GM21723 (cell line): Measurements from ENCODE around the gene DYDC1.
"Not testable (repeated sequence)": the region's sequence is repeated elsewhere in the genome, so short reads cannot be mapped to it uniquely, and the experiment has no call there.

Experiments
- ATAC-seq: cut with Tn5 transposase; IDR thresholded peaks from one replicate; pipeline ENCODE4 v1.9.1; 2021; ENCODE audit warnings: mild to moderate bottlenecking, moderate library complexity; ENCODE audit not compliant: unreplicated experiment

DYDC1 gene

DNA sequence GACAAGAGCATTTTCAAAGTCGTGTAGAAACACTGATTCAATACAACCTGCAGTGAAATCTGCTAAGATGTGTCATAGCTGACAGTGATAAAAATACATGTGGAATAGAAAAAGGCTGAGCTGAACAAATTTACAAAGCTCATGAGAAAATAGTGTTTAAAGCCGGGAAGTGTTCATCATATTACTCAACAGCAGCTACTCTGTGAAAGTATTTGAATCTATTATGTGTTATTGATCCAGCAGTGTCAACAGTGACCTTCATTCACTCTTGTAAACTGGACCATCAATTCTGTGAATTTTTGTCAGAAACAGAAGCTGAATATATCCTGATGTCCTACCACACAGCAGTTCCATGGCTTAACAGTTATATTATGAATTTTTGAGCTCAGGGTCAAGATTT, 11.6 kb downstream of the DYDC1 start:
- ATAC-seq: no peak

DNA sequence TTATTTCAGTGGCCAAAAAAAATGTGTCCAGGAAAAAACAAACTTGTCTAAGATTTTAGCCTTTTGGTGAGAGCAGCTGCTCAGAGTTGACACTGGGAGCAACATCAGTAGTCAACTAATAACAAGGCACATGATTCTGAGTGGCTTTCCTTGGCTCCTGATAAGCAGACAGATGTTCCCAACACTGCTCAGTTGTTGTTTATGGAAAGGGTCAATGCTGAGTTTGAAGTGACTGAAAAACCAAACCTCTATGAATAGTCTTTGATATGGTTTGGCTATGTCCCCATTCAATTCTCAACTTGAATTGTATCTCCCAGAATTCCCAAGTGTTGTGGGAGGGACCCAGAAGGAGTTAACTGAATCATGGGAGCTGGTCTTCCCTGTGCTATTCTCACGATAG, 12.3 kb downstream of the DYDC1 start:
- no peak for ATAC-seq

DNA sequence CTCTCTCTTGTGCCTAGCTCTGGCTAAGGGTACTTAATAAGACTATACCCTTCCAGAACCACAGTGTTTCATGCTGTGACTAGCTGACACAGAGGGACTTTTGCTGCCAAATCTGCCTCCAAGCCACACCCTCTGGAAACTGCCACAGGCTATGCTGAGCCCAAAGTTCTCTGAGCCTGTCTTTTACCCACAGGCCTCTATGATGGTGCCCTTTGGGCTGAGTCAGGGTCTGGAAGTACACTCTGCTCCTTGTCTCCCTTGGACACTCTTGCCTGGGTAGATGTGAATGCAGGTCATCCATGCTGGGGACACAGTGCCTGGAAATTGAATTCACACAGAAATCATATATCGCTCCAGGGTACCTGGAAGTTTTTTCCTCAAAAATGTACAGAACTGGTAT, 22.6 kb downstream of the DYDC1 start:
- ATAC-seq: no peak

GRCh38 chr10:80324891-80325364, 31.6 kb downstream of the DYDC1 start:
- ATAC-seq: no peak

GRCh38 chr10:80324086-80324485, 32.5 kb downstream of the DYDC1 start:
- ATAC-seq: no peak

DNA sequence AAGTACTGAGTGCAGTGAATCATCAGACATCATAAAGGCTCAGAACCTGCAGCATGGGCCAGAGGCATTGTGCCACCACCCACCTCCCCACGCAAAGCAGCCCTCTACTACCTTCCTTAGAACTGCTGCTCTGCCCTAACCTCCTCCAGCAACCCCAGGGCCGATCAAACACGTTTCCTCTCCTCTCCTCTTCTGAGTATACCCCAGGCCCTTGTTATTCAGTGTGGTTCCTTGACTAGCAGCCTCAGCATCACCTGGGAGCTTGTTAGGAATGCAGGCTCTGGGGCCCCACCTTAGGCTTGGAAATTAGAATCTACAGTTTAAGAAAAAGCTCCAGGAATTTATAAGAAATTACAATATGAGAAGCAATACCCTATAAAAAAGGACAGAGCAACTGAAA, 33.2 kb downstream of the DYDC1 start:
- ATAC-seq: no peak

GRCh38 chr10:80322711-80323110, 33.8 kb downstream of the DYDC1 start:
- no peak for ATAC-seq

GRCh38 chr10:80322158-80322557, 34.4 kb downstream of the DYDC1 start:
- ATAC-seq: no peak

GRCh38 chr10:80321183-80321582, 35.4 kb downstream of the DYDC1 start:
- ATAC-seq: no peak

GRCh38 chr10:80320377-80320776, 36.2 kb downstream of the DYDC1 start:
- ATAC-seq: no peak

- ATAC-seq: no peak
Observed at GRCh38 chr10:80319725-80320290, 36.7 kb downstream of the DYDC1 start.

GRCh38 chr10:80319318-80319717, 37.2 kb downstream of the DYDC1 start:
- no peak for ATAC-seq

DNA sequence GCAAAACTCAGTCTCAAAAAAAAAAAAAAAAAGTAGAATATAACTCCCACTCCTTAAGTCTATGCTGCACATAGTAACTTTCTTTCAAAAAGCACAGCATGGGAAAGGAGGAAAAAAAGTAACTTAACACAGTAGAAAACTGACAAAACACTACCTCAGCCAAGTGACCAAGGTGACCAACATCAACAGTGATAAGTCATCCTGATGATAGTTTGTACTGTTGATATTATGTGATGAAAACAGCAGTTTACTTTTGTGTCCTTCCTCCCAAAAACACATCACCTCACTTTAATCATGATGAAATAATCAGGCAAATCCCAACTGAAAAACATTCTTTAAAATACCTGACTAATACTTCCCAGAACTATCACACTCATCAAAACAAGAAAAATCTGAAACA, 37.8 kb downstream of the DYDC1 start:
- no peak for ATAC-seq

DNA sequence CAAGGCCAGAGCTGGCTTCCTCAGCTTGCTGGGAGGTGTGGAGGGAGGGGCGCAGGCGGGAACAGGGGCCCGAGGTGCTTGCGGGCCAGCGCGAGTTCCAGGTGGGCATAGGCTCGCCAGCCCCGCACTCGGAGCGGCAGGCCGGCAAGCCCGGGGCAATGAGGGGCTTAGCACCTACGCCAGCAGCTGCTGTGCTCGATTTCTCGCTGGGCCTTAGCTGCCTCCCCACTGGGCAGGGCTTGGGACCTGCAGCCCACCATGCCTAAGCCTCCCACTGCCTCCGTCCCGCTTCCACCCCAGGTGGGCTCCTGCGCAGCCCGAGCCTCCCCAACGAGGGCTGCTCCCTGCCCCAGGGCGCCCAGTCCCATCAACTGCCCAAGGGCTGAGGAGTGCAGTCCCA, 41.2 kb downstream of the DYDC1 start:
- ATAC-seq: no peak

DNA sequence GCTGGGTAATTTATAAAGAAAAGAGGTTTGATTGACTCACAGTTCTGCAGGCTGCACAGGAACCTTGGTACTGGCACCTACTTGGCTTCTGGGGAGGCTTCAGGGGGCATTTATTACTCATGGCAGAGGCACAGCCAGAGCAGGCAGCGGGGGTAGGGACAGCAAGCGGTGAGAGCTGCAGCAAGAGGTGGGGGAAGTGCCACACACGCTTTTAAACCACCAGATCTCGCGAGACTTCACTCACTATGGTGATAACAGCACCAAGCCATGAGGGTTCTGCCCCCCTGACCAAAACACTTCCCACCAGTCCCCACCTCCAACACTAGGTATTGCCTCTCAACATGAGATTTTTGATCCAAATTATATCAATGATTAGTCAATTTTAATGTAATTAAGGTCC, 43.0 kb downstream of the DYDC1 start:
- ATAC-seq: no peak

GRCh38 chr10:80305989-80306388, 50.6 kb downstream of the DYDC1 start:
- ATAC-seq: not testable (repeated sequence)

DNA sequence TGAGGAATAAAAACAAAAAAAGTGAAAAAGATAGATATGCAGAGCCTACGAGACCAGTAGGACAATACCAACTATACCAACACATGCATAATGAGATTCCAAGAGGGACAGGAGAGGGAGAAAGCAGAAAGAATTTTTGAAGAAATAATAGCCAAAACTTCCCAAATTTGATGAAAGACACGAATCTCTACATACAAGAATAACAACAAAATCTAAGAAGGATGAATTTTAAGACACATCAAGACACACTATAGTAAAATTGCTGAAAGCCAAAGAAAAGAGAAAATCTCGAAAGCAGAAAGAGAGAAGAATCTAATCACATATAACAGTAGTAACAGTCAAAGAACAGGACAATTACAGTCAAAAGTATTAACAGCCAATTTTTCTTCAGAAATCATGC, 59.6 kb downstream of the DYDC1 start:
- ATAC-seq: no peak

- ATAC-seq: no peak
Observed at GRCh38 chr10:80292607-80293239, 63.8 kb downstream of the DYDC1 start.

- ATAC-seq: no peak
Observed at GRCh38 chr10:80290474-80291220, 65.9 kb downstream of the DYDC1 start.

GRCh38 chr10:80289451-80290287, 66.9 kb downstream of the DYDC1 start, which contains the start of gene MAT1A:
MAT1A (minus strand) TSS chr10:80289658; CDS start chr10:80289423, 235 bp downstream.
- ATAC-seq: no peak

GRCh38 chr10:80288849-80289248, 67.7 kb downstream of the DYDC1 start:
- ATAC-seq: no peak
